Activated T-cell treated with anti-CD3 and anti-CD28 coated beads, Interleukin-2, amount 50 U/mL, for 1 hour (primary cell): ENCODE results near the gene CHRNB1.
"Not testable (repeated sequence)": the region's sequence is repeated elsewhere in the genome, so short reads cannot be mapped to it uniquely, and the experiment has no call there.

Source experiments
- DNase-seq: peaks from one replicate; pipeline ENCODE4 v3.0.0-alpha.2; 2020

CHRNB1 gene

GRCh38 chr17:7468804-7469389 lies 24.0 kb downstream of the CHRNB1 start:
- DNase-seq, result no peak

DNA sequence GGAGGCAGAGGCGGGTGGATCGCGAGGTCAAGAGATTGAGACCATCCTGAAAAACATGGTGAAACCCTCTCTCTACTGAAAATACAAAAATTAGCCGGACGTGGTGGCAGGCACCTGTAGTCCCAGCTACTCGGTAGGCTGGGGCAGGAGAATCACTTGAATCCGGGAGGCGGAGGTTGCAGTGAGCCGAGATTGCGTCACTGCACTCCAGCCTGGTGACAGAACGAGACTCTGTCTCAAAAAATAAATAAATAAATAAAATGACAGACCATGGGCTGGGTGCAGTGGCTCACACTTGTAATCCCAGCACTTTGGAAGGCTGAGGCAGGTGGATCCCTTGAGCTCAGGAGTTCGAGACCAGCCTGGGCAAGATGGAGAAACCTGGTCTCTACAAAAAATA lies 25.0 kb downstream of the CHRNB1 start:
- not testable (repeated sequence) for DNase-seq

GRCh38 chr17:7470457-7470973 lies 25.7 kb downstream of the CHRNB1 start:
- not testable (repeated sequence) for DNase-seq

GRCh38 chr17:7471729-7472128 lies 26.9 kb downstream of the CHRNB1 start:
- DNase-seq, result no peak

DNA sequence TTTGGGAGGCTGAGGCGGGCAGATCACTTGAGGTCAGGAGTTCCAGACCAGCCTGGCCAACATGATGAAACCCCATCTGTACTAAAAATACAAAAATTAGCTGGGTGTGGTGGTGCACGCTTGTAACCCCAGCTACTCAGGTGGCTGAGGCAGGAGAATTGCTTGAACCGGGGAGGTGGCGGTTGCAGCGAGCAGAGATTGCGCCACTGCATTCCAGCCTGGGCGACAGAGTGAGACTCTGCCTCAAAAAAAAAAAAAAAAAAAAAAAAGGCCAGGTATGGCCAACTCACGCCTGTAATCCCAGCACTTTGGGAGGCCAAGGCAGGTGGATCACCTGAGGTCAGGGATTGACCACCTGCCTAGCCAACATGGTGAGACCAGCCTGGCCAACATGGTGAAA lies 29.9 kb downstream of the CHRNB1 start:
- DNase-seq, result not testable (repeated sequence)

DNA sequence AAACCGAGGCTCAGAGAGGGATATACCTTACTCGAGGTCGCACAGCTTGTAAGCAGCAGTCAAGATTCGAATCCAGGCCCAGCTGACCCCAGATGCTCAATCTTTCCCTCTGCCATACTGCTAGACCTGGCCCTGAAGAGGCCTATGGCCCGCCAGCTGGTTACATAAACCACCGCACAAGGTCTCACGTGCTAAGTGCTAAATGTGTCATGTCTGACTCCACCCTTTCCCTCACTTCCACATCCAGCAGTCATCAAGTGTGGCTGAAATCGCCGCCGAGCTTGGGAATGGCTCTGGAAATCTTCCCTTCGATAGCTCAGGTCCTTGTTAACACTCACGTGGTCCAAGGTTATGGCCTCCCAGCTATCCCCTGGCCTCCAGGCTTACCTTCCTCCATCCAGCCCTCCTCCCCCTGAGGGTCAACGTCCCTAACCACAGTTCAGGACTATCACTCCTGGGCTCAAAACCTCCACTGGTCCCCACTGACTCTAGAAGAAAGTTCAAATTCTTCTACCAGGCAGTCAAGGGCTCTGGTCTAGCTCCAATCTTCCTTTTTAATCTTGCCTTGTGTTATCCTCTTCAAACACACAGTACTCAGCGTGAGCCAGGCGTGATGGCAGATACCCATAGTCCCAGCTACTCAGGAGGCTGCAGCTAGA lies 31.0 kb downstream of the CHRNB1 start:
- DNase-seq, result no peak

- no peak for DNase-seq
Measured at GRCh38 chr17:7476494-7476893, 31.6 kb downstream of the CHRNB1 start.

DNA sequence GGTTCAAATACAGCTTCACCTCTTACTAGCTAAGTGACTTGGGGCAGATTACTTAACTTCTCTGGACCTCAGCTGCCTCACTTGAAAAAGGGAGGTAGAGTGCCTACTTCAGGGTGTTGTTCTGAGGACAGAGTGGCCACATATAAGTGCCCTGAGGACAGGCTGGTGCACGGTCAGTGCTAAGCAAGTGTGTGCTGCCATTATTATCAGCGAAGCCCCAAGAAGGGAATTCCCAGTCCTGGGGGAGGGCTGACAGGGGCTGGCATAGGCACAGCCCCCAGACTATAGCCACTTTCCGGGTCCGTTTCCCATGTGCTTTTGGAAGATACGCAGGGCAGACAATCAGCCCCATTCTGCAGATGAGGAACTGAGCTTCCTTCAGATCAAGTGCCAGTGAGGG lies 32.1 kb downstream of the CHRNB1 start:
- no peak for DNase-seq

- peak; percentile 60 for DNase-seq
Measured at GRCh38 chr17:7477392-7478275, 32.8 kb downstream of the CHRNB1 start.

- DNase-seq, result peak; percentile 78
Measured at GRCh38 chr17:7478276-7479212, 33.7 kb downstream of the CHRNB1 start.

DNA sequence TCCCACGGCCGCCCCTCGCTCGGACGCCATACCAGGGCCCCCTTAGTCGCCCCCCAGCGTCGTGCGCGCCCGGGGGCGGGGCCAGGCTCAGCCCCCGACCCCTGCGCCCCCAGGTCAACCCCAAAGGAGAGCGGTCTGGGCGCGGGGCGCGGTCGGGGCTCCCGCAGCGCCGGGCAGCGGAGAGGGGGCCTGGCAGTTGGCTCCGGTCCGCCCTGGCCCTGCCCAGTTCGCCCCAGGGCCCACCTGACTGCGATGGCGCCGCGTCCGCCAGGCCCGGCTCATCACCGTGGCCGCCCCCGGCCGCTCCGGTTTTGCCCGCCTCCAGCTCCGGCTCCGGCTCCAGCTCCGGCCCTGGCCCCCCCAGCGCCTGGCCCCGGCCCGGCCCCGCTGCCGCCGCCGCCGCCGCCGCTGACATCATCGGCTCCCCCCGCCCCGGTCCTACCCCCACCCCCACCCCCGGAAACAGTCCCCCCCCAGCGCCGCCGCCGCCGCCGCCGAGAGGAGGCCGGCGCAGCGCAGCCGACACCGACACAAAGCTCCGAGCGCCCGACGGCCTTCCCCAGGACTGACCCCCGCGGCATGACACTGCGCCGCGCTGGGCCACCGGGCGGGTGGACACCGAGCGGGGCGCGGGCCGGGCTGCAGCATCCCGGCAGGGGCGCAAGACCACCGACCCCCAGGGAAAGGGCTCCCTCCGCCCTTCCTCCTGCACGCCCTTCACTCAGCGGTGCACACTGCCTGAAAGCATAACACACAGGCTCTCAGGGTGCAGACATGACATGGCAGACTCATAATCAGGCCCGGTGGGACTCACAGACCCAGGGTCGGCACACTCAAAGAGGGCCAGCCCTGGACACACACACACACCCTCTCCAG lies 34.6 kb downstream of the CHRNB1 start, which contains the start of gene ZBTB4:
Gene ZBTB4 (minus strand): TSS at position 419 of the 876 bp plus-strand sequence. CDS start 12,830 bp downstream, outside the sequence.
- peak; percentile 81 for DNase-seq

DNA sequence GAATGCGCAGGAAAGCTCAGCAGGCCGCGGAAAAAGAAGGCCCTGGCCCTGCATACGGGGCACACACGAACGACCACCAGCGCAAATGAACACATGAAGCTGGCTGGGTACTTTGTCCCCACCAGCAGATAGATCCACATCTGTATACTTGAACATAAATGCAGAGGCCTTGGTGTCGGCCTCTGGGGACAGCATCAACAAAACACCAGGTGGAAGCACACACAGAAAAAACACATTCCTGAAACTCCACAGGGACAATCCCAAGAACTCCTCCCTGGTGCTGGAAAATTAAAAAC lies 35.2 kb downstream of the CHRNB1 start:
- no peak for DNase-seq

GRCh38 chr17:7481275-7481674 lies 36.4 kb downstream of the CHRNB1 start, which contains the start of gene SLC35G6:
Gene SLC35G6, plus strand, starts transcription at chr17:7481446. Its CDS starts 71 bp downstream, at chr17:7481517.
- not testable (repeated sequence) for DNase-seq

GRCh38 chr17:7481842-7482741 lies 37.2 kb downstream of the CHRNB1 start:
- not testable (repeated sequence) for DNase-seq

DNA sequence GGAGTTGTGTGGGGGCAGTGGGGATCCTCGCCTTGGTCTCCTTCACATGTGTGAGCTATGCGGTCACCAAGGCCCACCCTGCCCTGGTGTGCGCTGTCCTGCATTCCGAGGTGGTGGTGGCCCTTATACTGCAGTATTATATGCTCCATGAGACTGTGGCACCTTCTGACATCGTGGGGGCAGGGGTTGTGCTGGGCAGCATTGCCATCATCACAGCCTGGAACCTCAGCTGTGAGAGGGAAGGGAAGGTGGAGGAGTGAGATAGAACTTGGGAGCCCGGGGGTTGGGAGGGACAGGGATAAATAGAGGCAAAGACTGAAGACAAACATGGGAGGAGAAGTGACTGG lies 37.9 kb downstream of the CHRNB1 start:
- not testable (repeated sequence) for DNase-seq

DNA sequence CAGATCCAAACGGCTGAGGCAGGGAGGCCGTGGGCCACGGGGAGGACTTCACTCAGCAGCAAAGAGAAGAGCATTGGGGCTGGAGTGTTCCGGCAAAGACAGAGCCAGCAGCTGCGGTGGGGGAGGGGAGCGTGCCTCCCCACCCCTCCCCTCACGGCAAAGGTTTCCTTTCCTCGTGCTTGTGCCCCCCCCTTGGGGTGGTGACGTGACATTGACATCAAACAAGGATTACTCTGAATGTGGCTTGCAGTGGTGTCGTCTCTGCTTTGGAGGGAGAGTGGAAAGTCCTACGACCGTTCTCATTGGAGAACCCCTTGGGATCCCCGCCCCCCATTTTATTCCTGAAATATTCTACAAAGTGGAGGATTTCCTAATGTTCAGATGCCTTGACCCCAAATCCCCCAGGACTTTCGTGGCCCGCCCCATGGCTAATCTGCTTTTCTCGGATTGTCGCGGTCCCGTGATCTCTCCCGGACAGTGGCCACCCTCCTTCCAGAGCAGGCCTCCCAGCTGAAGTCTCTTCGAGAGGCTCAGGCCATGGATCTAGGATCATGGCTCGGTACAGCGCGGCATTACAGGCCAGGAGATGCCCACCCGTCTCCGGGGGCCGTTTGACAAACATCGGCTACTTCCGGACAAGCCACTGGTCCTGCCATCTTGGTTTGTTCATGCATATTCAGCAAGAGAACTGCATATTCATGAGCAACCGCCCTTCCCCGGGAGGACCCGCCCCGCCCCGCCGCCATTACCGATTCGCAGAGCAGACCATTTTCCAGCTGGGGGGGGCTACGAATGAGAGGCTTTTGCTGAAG lies 38.6 kb downstream of the CHRNB1 start:
- peak; percentile 94 for DNase-seq

DNA sequence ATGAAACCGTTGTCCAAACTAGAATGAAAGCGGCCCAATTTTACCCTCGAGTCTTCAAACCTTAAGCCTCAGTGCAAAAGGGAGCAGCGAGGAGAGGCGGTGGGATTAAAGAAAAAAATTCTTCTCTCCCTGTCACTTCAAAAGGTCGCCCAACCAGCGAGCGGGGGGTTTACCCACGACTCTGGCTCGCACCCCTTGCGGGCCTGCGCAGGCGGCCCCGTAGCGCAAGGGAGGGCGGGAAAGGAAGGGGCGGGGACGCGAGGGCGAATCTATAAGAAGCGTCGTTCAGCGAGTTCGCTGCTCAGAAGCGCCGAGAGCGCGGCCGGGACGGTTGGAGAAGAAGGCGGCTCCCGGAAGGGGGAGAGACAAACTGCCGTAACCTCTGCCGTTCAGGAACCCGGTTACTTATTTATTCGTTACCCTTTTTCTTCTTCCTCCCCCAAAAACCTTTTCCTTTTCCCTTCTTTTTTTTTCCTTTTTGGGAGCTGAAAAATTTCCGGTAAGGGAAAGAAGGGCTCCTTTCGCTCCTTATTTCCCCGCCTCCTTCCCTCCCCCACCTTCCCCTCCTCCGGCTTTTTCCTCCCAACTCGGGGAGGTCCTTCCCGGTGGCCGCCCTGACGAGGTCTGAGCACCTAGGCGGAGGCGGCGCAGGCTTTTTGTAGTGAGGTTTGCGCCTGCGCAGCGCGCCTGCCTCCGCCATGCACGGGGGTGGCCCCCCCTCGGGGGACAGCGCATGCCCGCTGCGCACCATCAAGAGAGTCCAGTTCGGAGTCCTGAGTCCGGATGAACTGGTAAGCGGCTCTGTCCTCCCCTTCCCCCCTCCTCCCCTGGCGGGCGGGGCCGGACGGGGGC lies 39.4 kb downstream of the CHRNB1 start, which contains the start of gene POLR2A:
Gene POLR2A (plus strand): TSS at position 300 of the 852 bp plus-strand sequence.
- peak; percentile 99 for DNase-seq

DNA sequence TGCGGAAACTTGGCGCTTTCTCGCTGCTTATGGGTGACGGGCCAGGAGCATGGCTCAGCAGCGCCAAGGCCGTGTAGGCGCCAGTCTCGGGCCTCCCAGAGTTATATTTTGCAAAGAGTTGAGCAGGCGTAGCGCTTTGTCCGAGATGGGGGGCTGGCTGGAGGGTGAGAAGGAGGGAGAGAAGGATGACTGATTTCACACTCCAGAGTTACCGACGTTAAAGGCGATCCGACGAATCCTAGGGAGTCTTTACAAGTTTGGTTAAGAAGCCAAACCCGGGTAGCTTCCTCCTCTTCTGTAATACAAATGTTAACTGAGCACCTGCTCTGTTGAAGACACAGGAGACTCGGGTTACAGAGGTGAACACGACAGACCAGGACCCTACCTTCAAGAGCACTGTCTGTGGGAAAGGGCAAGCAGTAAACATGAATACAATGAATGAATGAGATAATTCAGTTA lies 40.1 kb downstream of the CHRNB1 start:
- no peak for DNase-seq
